Mesenchymal stem cell (in vitro differentiated cells and primary cell): ENCODE measurements around the gene TIGD4.

Source experiments
- DNase-seq: peaks from one replicate; pipeline ENCODE4 v3.0.0-alpha.2; 2013
- H2AFZ ChIP-seq: one replicate; pipeline ENCODE4 v1.6.1; 2013; ENCODE audit warnings: low read depth, mild to moderate bottlenecking, control low read depth, inconsistent platforms, low read length, moderate library complexity
- H2AK5ac ChIP-seq: 2 replicates; pipeline ENCODE4 v1.6.1; 2013; ENCODE audit warnings: low read length, moderate library complexity, mild to moderate bottlenecking, inconsistent platforms; ENCODE audit not compliant: severe bottlenecking
- H2BK120ac ChIP-seq: one replicate; pipeline ENCODE4 v1.6.1; 2013; ENCODE audit warnings: low read depth, mild to moderate bottlenecking, inconsistent platforms, low read length, moderate library complexity
- H2BK12ac ChIP-seq, 2 experiments: one replicate each; pipeline ENCODE4 v1.6.1; 2013; ENCODE audit warnings: inconsistent platforms in 2 of 2, low read length in 2 of 2, mild to moderate bottlenecking in 2 of 2, moderate library complexity in 2 of 2, control low read depth in 1 of 2
- H2BK15ac ChIP-seq: one replicate; pipeline ENCODE4 v1.6.1; 2013; ENCODE audit warnings: mild to moderate bottlenecking, low read depth, inconsistent platforms; ENCODE audit not compliant: poor library complexity, severe bottlenecking
- H2BK5ac ChIP-seq: 2 replicates; pipeline ENCODE4 v1.6.1; 2013; ENCODE audit warnings: low read depth, mild to moderate bottlenecking, low read length, control low read depth, inconsistent platforms; ENCODE audit not compliant: poor library complexity, severe bottlenecking
- H3K14ac ChIP-seq, 2 experiments: one replicate each; pipeline ENCODE4 v1.6.1; 2013; ENCODE audit warnings: inconsistent platforms in 2 of 2, low read length in 2 of 2, control low read depth in 1 of 2, mild to moderate bottlenecking in 1 of 2, moderate library complexity in 1 of 2
- H3K18ac ChIP-seq, 2 experiments: one replicate each; pipeline ENCODE4 v1.6.1; 2013; ENCODE audit warnings: inconsistent platforms in 2 of 2, low read length in 2 of 2, control low read depth in 1 of 2, low read depth in 1 of 2, mild to moderate bottlenecking in 1 of 2
- H3K23ac ChIP-seq, 2 experiments: one replicate each; pipeline ENCODE4 v1.6.1; 2013; ENCODE audit warnings: inconsistent platforms in 2 of 2, low read length in 2 of 2, mild to moderate bottlenecking in 2 of 2, moderate library complexity in 2 of 2, control low read depth in 1 of 2
- H3K27ac ChIP-seq: 2 replicates; pipeline ENCODE4 v1.5.1; 2013; ENCODE audit warnings: mild to moderate bottlenecking, moderate library complexity, low read length, control low read depth, inconsistent platforms; ENCODE audit not compliant: poor library complexity, severe bottlenecking
- H3K27me3 ChIP-seq, 2 experiments: 2 replicates each; pipeline versions ENCODE4 v1.6.1 to v1.7.0; 2013; ENCODE audit warnings: low read length in 2 of 2, mild to moderate bottlenecking in 2 of 2, moderate library complexity in 2 of 2, control low read depth in 1 of 2, inconsistent platforms in 1 of 2; ENCODE audit not compliant: control insufficient read depth in 1 of 2, insufficient read depth in 1 of 2
- H3K36me3 ChIP-seq, 2 experiments: 2 replicates each; pipeline versions ENCODE4 v1.6.1 to v1.7.0; 2013; ENCODE audit warnings: low read length in 2 of 2, control low read depth in 1 of 2, inconsistent platforms in 1 of 2, low read depth in 1 of 2, mild to moderate bottlenecking in 1 of 2; ENCODE audit not compliant: insufficient read depth in 2 of 2, control insufficient read depth in 1 of 2
- H3K4ac ChIP-seq, 2 experiments: one replicate each; pipeline ENCODE4 v1.6.1; 2013; ENCODE audit warnings: inconsistent platforms in 2 of 2, low read length in 2 of 2, mild to moderate bottlenecking in 2 of 2, moderate library complexity in 2 of 2, control low read depth in 1 of 2, low read depth in 1 of 2
- H3K4me1 ChIP-seq: 2 replicates; pipeline ENCODE4 v1.6.1; 2013; ENCODE audit warnings: low read depth, low read length, control low read depth; ENCODE audit not compliant: control insufficient read depth, insufficient read depth
- H3K4me2 ChIP-seq: 2 replicates; pipeline ENCODE4 v1.6.1; 2013; ENCODE audit warnings: low read length, mild to moderate bottlenecking, inconsistent platforms; ENCODE audit not compliant: poor library complexity, severe bottlenecking
- H3K4me3 ChIP-seq, 2 experiments: 2 replicates each; pipeline versions ENCODE4 v1.5.1 to v1.7.0; 2013; ENCODE audit warnings: low read length in 2 of 2, mild to moderate bottlenecking in 2 of 2, control low read depth in 1 of 2, low read depth in 1 of 2; ENCODE audit not compliant: insufficient read depth in 1 of 2
- H3K79me1 ChIP-seq: replicated peaks from 2 replicates; pipeline ENCODE4 v1.6.1; 2013; ENCODE audit warnings: mild to moderate bottlenecking, control low read depth, low read length, inconsistent platforms; ENCODE audit not compliant: poor library complexity, severe bottlenecking
- H3K9ac ChIP-seq: 2 replicates; pipeline ENCODE4 v1.7.0; 2013; ENCODE audit warnings: mild to moderate bottlenecking, low read length, moderate library complexity
- H3K9me3 ChIP-seq: 2 replicates; pipeline ENCODE4 v1.7.0; 2013; ENCODE audit warnings: mild to moderate bottlenecking, low read length; ENCODE audit not compliant: control insufficient read depth
- H4K8ac ChIP-seq: one replicate; pipeline ENCODE4 v1.6.1; 2013; ENCODE audit warnings: inconsistent platforms, mild to moderate bottlenecking, low read length, moderate library complexity
- H4K91ac ChIP-seq: one replicate; pipeline ENCODE4 v1.6.1; 2013; ENCODE audit warnings: mild to moderate bottlenecking, low read length, inconsistent platforms
- WGBS: methylation state at CpG from one replicate; pipeline ENCODE4 v1.1.7; 2013; ENCODE audit warnings: mixed read lengths; 5-methylcytosine and 5-hydroxymethylcytosine counted together

Gene TIGD4

DNA sequence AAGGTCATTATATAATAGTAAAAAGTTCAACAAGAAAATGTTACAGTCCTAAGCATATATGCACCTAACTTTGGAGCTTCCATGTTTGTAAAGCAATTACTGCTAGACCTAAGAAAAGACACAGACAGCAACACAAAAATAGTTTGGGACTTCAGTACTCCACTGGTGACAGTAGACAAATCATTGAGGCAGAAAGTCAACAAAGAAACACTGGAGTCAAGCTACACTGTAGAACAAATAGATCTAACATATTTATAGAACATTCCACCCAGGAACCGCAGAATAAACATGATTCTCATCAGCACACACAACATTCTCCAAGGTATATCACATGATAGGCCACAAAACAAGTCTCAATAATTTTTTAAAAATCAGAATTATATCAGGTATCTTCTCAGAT lies 42.8 kb upstream of the TIGD4 start:
- Histone ChIP-seq H3K36me3 (peaks cover 16 to 19% of the 10 kb centered on the region in 2 experiments), H2BK12ac (no peak overlapping the region), H3K23ac (no peak overlapping the region), H4K8ac (no peak overlapping the region), H2BK5ac (no peak overlapping the region), H3K14ac (no peak overlapping the region), H3K4ac (no peak overlapping the region), H2AK5ac (no peak overlapping the region), H2AFZ (no peak overlapping the region), H3K4me3 (no peak overlapping the region), H3K27ac (no peak overlapping the region), H2BK120ac (no peak overlapping the region), H4K91ac (no peak overlapping the region), H3K18ac (no peak overlapping the region), H3K27me3 (no peaks in the 10 kb centered on the region), H2BK15ac (no peak overlapping the region), H3K79me1 (peaks cover 30% of the 10 kb centered on the region), H3K9ac (no peak overlapping the region), H3K9me3 (no peaks in the 10 kb centered on the region), H3K4me2 (no peak overlapping the region), H3K4me1 (no peaks in the 10 kb centered on the region)
- DNase-seq = no peak
- WGBS = 93% methylated on average over 1 of the region's 1 CpG

DNA sequence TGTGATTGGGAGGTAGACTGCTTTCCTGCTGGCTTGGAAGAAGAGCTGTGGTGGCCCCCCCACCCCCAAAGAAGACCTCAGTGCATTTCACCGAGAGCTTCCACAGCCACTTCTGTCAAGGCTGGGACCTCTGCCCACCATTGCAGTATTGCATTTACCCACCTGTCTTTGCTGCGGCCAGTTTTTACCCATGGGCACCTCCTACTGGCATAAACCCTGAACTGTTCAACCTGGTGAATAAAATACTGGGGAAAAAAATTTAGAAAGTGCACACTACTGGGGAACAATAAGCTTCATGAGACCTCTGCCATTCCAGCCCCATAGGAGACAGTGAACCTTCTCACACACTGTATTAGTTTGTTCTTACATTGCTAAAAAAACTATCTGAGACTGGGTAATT lies 40.5 kb upstream of the TIGD4 start:
- H2AK5ac ChIP-seq = no peak overlapping the region
- H3K18ac ChIP-seq = no peak overlapping the region
- no peaks in the 10 kb centered on the region for H3K27me3 ChIP-seq
- no peak overlapping the region for H3K9ac ChIP-seq
- H3K4me3 ChIP-seq = no peak overlapping the region
- no peak for DNase-seq
- H4K91ac ChIP-seq = no peak overlapping the region
- WGBS = 92% methylated on average over 1 of the region's 2 CpGs
- H3K79me1 ChIP-seq = peaks cover 33% of the 10 kb centered on the region
- no peak overlapping the region for H3K23ac ChIP-seq
- peaks cover 1% of the 10 kb centered on the region for H3K9me3 ChIP-seq
- H2BK120ac ChIP-seq = no peak overlapping the region
- no peak overlapping the region for H3K4ac ChIP-seq
- H2BK12ac ChIP-seq = no peak overlapping the region
- H2BK15ac ChIP-seq = no peak overlapping the region
- H3K4me2 ChIP-seq = no peak overlapping the region
- no peak overlapping the region for H2AFZ ChIP-seq
- no peak overlapping the region for H3K14ac ChIP-seq
- no peak overlapping the region for H3K27ac ChIP-seq
- H4K8ac ChIP-seq = no peak overlapping the region
- H2BK5ac ChIP-seq = no peak overlapping the region
- H3K36me3 ChIP-seq = peaks cover 19 to 20% of the 10 kb centered on the region in 2 experiments
- no peaks in the 10 kb centered on the region for H3K4me1 ChIP-seq

DNA sequence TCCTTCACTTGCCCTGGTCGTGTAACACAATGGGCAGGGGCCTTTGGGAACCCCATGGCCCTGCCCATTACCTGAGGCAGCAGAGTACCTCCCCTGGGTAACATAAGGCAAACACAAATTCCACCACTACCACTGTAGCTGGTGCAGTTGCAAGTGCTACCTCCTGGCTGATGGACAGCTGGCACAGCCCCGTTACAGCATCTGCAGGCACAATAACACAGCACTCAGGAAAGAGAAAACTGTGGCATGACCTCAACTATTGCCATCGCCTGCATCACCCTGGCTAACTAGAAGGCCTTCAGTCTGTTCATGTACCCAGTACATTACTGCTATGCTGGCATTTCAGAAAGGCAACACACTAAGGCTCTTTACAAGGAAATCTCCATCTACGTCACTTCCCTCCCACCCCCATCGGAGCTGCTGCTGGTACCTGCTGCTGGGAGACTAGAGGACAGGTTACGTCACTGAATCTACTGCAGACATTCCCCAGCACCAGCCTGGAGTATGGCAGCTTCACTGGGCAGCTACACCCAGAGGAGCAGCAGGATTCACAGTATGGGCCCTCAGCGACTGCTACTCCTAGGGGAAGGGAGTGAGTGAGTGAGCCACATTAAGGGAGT lies 39.6 kb upstream of the TIGD4 start:
- no peak overlapping the region for H2AFZ ChIP-seq
- no peak overlapping the region for H4K91ac ChIP-seq
- no peak overlapping the region for H2BK120ac ChIP-seq
- H2BK15ac ChIP-seq = no peak overlapping the region
- no peak overlapping the region for H3K14ac ChIP-seq
- H3K27me3 ChIP-seq = no peaks in the 10 kb centered on the region
- H3K4me2 ChIP-seq = no peak overlapping the region
- no peak overlapping the region for H3K4ac ChIP-seq
- H3K23ac ChIP-seq = no peak overlapping the region
- WGBS = 98% methylated on average over 7 of the region's 7 CpGs
- no peak for DNase-seq
- no peak overlapping the region for H3K4me3 ChIP-seq
- H3K36me3 ChIP-seq = peaks cover 20 to 23% of the 10 kb centered on the region in 2 experiments
- H2AK5ac ChIP-seq = no peak overlapping the region
- H2BK12ac ChIP-seq = no peak overlapping the region
- H3K9me3 ChIP-seq = peaks cover 11% of the 10 kb centered on the region
- no peak overlapping the region for H3K9ac ChIP-seq
- peaks cover 41% of the 10 kb centered on the region for H3K79me1 ChIP-seq
- H4K8ac ChIP-seq = no peak overlapping the region
- H3K4me1 ChIP-seq = no peaks in the 10 kb centered on the region
- H3K18ac ChIP-seq = no peak overlapping the region
- no peak overlapping the region for H2BK5ac ChIP-seq
- H3K27ac ChIP-seq = no peak overlapping the region

DNA sequence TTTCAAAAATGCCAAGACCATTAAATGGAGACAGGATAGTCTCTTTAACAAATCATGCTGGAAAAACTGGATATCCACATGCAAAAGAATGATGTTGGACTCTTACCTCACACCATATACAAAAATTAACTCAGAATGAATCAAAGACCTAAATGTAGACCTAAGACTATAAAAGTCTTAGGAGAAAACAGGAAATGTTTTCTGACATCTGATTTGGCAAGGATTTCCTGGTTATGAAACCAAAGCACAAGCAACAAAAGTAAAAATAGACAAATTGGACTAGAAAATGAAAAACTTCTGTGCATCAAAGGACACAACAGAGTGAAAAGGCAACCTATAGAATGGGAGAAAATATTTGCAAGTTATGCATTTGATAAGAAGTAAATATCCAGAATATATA lies 37.8 kb upstream of the TIGD4 start:
- H3K18ac ChIP-seq = no peak overlapping the region
- H3K4ac ChIP-seq = no peak overlapping the region
- no peak overlapping the region for H3K27ac ChIP-seq
- peaks cover 44% of the 10 kb centered on the region for H3K79me1 ChIP-seq
- H2AFZ ChIP-seq = no peak overlapping the region
- no peak overlapping the region for H3K4me3 ChIP-seq
- peaks cover 20 to 23% of the 10 kb centered on the region in 2 experiments for H3K36me3 ChIP-seq
- no peak overlapping the region for H3K14ac ChIP-seq
- H3K27me3 ChIP-seq = no peaks in the 10 kb centered on the region
- H3K23ac ChIP-seq = no peak overlapping the region
- no peak overlapping the region for H4K91ac ChIP-seq
- no peak overlapping the region for H3K9ac ChIP-seq
- no peak for DNase-seq
- H2BK15ac ChIP-seq = no peak overlapping the region
- H2BK5ac ChIP-seq = no peak overlapping the region
- no peak overlapping the region for H3K4me2 ChIP-seq
- no peak overlapping the region for H2AK5ac ChIP-seq
- no peak overlapping the region for H2BK120ac ChIP-seq
- no peaks in the 10 kb centered on the region for H3K4me1 ChIP-seq
- H2BK12ac ChIP-seq = no peak overlapping the region
- no peak overlapping the region for H4K8ac ChIP-seq
- H3K9me3 ChIP-seq = peaks cover 17% of the 10 kb centered on the region
